Measurements from ENCODE around the gene TMEM127.
A peak's percentile ranks its signal among the peaks of the same experiment; 100 is the strongest.
"Not testable (repeated sequence)": the region's sequence is repeated elsewhere in the genome, so short reads cannot be mapped to it uniquely, and the experiment has no call there.

Gene TMEM127

DNA sequence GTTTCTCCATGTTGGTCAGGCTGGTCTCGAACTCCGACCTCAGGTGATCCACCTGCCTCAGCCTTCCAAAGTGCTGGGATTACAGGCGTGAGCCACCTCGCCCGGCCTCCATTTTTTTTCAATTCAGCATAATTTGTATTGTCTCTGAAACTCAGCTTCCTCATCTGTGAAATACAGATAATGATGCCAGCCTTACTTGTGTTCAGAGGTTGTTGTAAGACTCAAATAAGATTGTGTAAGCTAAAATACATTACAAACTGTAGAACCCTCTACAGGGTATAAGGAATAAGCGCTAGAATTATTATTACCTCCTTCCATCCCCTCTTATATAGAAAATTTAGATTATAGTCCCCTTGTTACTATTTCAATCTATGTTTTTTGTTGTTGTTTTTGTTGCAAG, 32.4 kb downstream of the TMEM127 start:
- CTCF ChIA-PET: interaction anchor here (1.0 to 4.0 kb wide), 17 partner anchors 9 to 276 kb away, joined by 3 to 25 read pairs (median 9); partner anchors contain the start of genes ASTL and STARD7
- DNase-seq (ENCODE audit: extremely low spot score): no peak
- POLR2A ChIA-PET: interaction anchor here (0.5 to 1.8 kb wide), 4 partner anchors 9 to 94 kb away, joined by 3 to 7 read pairs (median 4); partner anchors contain the start of gene STARD7

DNA sequence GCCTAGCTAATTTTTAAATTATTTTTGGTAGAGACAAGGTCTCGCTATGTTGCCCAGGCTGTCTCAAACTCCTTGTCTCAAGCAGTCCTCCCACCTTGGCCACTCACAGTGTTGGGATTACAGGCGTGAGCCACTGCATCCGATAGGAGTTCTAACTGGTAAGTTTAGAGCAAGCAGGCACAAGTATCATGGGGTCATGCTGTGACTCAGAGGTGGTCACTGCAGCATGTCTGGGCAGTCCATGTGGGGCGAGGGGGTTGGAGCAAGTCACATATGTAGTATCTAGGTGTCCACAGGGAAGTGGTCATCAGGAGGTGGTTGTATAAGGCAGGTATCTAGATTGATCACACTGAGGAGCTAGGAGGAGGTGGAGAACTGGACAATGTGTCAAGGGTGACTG, 34.5 kb downstream of the TMEM127 start:
- ChIA-PET CTCF (interaction anchor here (1.2 to 4.0 kb wide), 5 partner anchors 9 to 57 kb away, joined by 3 to 25 read pairs (median 6); no protein-coding TSS in a partner anchor), POLR2A (no interaction called here)
- no peak for DNase-seq (ENCODE audit: extremely low spot score)
- TF ChIP-seq, protein P1, sequence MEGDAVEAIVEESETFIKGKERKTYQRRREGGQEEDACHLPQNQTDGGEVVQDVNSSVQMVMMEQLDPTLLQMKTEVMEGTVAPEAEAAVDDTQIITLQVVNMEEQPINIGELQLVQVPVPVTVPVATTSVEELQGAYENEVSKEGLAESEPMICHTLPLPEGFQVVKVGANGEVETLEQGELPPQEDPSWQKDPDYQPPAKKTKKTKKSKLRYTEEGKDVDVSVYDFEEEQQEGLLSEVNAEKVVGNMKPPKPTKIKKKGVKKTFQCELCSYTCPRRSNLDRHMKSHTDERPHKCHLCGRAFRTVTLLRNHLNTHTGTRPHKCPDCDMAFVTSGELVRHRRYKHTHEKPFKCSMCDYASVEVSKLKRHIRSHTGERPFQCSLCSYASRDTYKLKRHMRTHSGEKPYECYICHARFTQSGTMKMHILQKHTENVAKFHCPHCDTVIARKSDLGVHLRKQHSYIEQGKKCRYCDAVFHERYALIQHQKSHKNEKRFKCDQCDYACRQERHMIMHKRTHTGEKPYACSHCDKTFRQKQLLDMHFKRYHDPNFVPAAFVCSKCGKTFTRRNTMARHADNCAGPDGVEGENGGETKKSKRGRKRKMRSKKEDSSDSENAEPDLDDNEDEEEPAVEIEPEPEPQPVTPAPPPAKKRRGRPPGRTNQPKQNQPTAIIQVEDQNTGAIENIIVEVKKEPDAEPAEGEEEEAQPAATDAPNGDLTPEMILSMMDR (IDR thresholded peaks at IDR 0.05; ENCODE audit: control extremely low read depth, extremely low read depth, low read depth, missing control alignments): no peak

More for the DNA sequence above, 32.4 kb downstream of the TMEM127 start:
- TF ChIP-seq, protein P1 (IDR thresholded peaks at IDR 0.05; ENCODE audit: control extremely low read depth, extremely low read depth, low read depth, missing control alignments): no peak

DNA sequence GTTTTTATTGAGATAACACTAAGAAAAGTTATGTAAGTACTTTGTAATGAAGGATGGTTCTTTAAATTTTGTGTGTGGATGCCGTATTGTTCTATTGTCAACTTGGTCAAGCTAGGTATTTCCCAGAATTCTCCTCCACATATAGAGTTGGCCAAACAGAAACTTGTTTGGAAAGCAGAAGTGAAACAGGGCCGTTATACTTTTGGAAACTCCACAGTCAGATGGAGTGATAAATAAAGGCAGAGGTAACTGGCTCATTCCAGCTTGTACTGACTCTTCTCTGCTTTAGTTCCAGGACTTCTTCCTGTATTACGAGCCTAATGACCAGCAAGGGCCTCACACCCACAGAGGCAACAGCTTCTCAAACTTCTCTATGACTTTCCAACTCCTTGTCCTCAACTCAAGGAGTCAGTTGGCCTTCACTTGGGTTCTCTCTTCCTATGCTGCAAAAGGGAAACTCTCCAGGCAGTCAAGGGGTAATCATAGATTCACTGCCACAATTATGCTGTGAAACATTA, 40.7 kb downstream of the TMEM127 start:
- peak; percentile 50 for DNase-seq (ENCODE audit: extremely low spot score)
- TF ChIP-seq, protein P1 (IDR thresholded peaks at IDR 0.05; ENCODE audit: control extremely low read depth, extremely low read depth, low read depth, missing control alignments): no peak
- CTCF ChIA-PET: interaction anchor here (0.8 to 3.8 kb wide), 8 partner anchors 9 to 83 kb away, joined by 3 to 16 read pairs (median 4); no protein-coding TSS in a partner anchor
- POLR2A ChIA-PET: interaction anchor here (0.6 kb wide), 1 partner anchor 45 kb away, joined by 4 read pairs; no protein-coding TSS in a partner anchor

DNA sequence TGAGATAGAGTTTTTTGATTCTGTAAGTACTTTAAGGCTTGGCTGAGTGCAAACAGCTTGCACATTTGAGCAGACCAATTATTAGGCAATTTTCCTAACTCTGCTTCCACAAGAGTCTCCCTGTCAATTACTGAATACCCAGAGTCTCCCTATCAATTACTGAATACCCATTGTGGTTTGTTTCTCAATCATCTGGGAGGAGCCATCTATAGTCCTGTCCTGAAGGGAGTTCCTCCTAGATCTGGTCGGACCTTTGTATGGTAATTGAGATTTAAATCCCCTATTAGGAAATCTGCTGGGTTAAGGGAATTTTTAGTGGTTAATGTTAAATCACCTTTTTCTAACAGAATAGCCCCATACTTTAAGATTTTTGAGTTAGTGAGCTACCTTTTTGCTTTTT, 44.7 kb downstream of the TMEM127 start:
- POLR2A ChIA-PET; CTCF ChIA-PET; DNase-seq (ENCODE audit: extremely low spot score): not testable (repeated sequence)

DNA sequence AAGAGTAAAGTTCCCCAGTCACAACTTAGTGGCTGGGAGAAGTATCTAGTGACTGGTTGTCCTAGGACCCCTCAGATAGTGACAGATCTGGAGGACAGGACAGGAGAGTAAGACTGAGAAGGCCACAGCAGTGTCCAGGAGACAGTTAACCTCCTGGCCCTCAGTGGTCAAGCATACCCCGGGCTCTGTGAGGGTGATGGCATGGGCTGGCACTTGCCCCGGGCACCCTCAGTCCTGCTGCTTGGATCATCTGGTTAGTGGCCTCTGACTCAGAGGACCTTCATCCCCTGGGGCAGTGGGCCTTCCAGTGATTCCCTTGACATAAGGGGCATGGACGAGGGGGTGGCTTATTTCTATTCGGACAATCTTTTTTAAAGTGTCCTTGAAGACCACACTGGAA, 45.8 kb downstream of the TMEM127 start:
- DNase-seq (ENCODE audit: extremely low spot score); POLR2A ChIA-PET; CTCF ChIA-PET: not testable (repeated sequence)

DNA sequence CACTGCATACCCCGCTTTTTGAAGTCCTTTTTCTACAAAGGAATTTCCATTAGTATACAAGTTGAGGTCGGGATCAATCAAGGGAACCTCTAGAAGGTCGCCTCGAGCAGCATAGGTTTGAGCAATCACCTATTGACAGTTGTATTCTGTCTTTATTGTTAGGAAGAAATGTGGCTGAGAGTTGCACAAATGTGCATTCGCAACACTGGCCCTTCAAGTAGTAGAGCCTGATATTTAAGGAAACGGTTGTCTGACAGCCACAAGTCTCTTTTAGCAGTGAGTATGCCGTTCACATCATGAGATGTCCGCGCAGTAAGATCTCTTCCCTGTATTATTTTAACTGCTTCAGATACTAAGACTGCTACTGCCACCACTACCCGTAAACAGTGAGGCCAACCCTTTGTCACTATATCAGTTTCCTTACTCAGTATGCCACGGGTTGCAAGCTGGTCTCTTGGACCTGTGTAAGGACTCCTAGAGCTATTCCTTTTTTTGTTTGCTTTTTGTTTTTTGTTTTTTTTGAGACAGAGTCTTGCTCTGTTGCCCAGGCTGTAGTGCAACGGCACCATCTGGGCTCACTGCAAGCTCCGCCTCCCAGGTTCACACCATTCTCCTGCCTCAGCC, 47.2 kb downstream of the TMEM127 start:
- no peak for DNase-seq (ENCODE audit: extremely low spot score)
- ChIA-PET CTCF (interaction anchor here (1.0 kb wide), 1 partner anchor 15 kb away, joined by 3 read pairs; no protein-coding TSS in a partner anchor), POLR2A (interaction anchor here (0.9 kb wide), 1 partner anchor 10 kb away, joined by 3 read pairs; the partner anchor contains the start of gene STARD7)
- TF ChIP-seq, protein P1 (IDR thresholded peaks at IDR 0.05; ENCODE audit: control extremely low read depth, extremely low read depth, low read depth, missing control alignments): no peak

DNA sequence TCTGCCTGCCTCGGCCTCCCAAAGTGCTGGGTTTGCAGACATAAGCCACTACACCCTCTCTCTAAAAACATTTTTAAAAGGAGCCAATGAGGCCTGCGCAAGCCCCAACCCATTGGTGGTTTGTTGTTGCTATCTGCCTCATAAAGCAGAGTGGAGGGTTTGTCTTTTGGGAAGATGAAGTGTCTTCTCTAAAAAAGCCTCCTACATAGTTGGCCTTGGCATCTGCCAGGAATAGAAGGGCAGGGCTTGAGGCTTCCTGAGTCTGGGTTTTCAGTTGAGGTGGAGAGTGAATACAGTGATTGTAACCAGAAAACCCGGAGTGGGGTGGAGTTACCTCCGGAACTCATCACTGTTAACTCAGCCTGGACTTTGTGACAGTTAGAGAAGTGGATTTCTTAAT, 51.2 kb downstream of the TMEM127 start:
- DNase-seq (ENCODE audit: extremely low spot score): no peak
- TF ChIP-seq, protein P1 (IDR thresholded peaks at IDR 0.05; ENCODE audit: control extremely low read depth, extremely low read depth, low read depth, missing control alignments): no peak
- ChIA-PET CTCF (interaction anchor here (1.6 kb wide), 1 partner anchor 46 kb away, joined by 5 read pairs; no protein-coding TSS in a partner anchor), POLR2A (no interaction called here)
